OCI-LY3 (cell line): ENCODE results near the gene SAP30L.

Experiments used
- H2AFZ ChIP-seq: fragments of 200-600, 300-600 bp; shearing (Covaris generic); 2 replicates; pipeline ENCODE4 v1.6.0; 2014; ENCODE audit warnings: antibody characterized with exemption, low read depth, low read length
- H3K27ac ChIP-seq: fragments of 200-600, 300-600 bp; sonication (generic); 2 replicates; pipeline ENCODE4 v1.5.1; 2014; ENCODE audit warnings: mild to moderate bottlenecking, low read length, moderate library complexity, mixed read lengths
- H3K27me3 ChIP-seq: fragments of 200-600, 300-600 bp; sonication (generic); 2 replicates; pipeline ENCODE4 v1.6.1; 2014; ENCODE audit warnings: low read depth, low read length, mixed read lengths
- H3K36me3 ChIP-seq: fragments of 200-600, 300-600 bp; sonication (generic); replicated peaks from 2 replicates; pipeline ENCODE3; 2014; ENCODE audit warnings: low read depth, low read length, mixed read lengths
- H3K4me1 ChIP-seq: fragments of 300-600, 200-600 bp; sonication (generic); 2 replicates; pipeline ENCODE4 v1.6.1; 2014; ENCODE audit warnings: low read length, mixed read lengths
- H3K4me2 ChIP-seq: fragments of 200-600, 300-600 bp; sonication (generic); 2 replicates; pipeline ENCODE4 v1.6.1; 2014; ENCODE audit warnings: low read length, mixed read lengths
- H3K4me3 ChIP-seq: fragments of 300-600, 200-600 bp; sonication (generic); 2 replicates; pipeline ENCODE4 v1.5.1; 2014; ENCODE audit warnings: antibody characterized with exemption, mild to moderate bottlenecking, low read length, moderate library complexity
- H3K79me2 ChIP-seq: fragments of 300-600, 200-600 bp; shearing (Covaris generic); 2 replicates; pipeline ENCODE4 v1.6.1; 2014; ENCODE audit warnings: mild to moderate bottlenecking, low read length, mixed read lengths
- H3K9ac ChIP-seq: fragments of 300-600, 200-600 bp; shearing (Covaris generic); 2 replicates; pipeline ENCODE4 v1.6.0; 2014; ENCODE audit warnings: mild to moderate bottlenecking, low read length, moderate library complexity
- H3K9me3 ChIP-seq: fragments of 200-600, 300-600 bp; shearing (Covaris generic); 2 replicates; pipeline ENCODE4 v1.6.1; 2014; ENCODE audit warnings: low read length, mixed read lengths; ENCODE audit not compliant: insufficient read depth
- H4K20me1 ChIP-seq: fragments of 200-600, 300-600 bp; sonication (generic); 2 replicates; pipeline ENCODE4 v1.6.1; 2016; ENCODE audit warnings: low read length, mixed read lengths; ENCODE audit not compliant: insufficient read depth
- CTCF ChIP-seq: fragments of 200-600, 300-600 bp; sonication (generic); IDR thresholded peaks from 2 replicates; pipeline ENCODE4 v1.5.1; 2014; ENCODE audit warnings: antibody characterized with exemption, low read length, low read depth
- EZH2phosphoT487 ChIP-seq: fragments of 200-600 bp; shearing (Covaris generic); IDR thresholded peaks from 2 replicates; pipeline ENCODE4 v1.6.1; 2018; ENCODE audit warnings: antibody characterized with exemption, mixed run types, low read depth

The SAP30L gene, protein sequence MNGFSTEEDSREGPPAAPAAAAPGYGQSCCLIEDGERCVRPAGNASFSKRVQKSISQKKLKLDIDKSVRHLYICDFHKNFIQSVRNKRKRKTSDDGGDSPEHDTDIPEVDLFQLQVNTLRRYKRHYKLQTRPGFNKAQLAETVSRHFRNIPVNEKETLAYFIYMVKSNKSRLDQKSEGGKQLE

GRCh38 chr5:154445422-154446194, at the start of gene SAP30L:
TSS of gene SAP30L (plus strand) at chr5:154445997. CDS start at chr5:154446605, 608 bp downstream.
- peak within 1 kb of the TSS; percentile 39 for H3K27ac ChIP-seq
- no peak for TF ChIP-seq CTCF
- TF ChIP-seq EZH2phosphoT487, result no peak
- no peaks in the 10 kb centered on the region for H3K9me3 ChIP-seq
- no peaks in the 10 kb centered on the region for H3K27me3 ChIP-seq
- H2AFZ ChIP-seq, result peak within 1 kb of the TSS; percentile 79
- peaks cover 36% of the 10 kb centered on the region for H3K79me2 ChIP-seq
- peak within 1 kb of the TSS; percentile 87 for H3K9ac ChIP-seq
- H3K36me3 ChIP-seq, result peaks cover 6% of the 10 kb centered on the region
- peak within 1 kb of the TSS; percentile 95 for H3K4me2 ChIP-seq
- H4K20me1 ChIP-seq, result peaks cover 16% of the 10 kb centered on the region
- H3K4me1 ChIP-seq, result peaks cover 10% of the 10 kb centered on the region; the same call in 1 of the 2 replicates
- H3K4me3 ChIP-seq, result peak within 1 kb of the TSS; percentile 97

DNA sequence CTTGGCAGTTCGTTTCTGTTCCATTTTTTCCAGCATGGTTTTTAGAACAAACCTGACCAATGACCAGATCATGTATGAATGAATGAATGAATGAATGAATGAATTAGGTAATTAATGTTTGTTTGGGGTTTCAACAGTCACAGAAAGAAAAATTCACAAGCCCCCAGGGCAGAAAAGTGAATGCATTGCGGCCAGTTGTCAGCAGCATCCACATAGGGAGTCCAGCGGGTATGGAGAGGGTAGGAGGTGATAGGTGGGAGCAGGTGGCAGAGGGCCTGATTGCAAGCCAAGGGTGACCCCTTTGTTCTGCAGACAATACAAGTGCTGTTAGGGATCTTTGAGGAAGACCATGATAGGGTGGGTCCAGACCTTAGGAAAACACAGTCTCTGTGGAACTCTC, 49.7 kb upstream of the SAP30L start:
- H3K27ac ChIP-seq, result no peak overlapping the region
- no peak overlapping the region for H3K4me3 ChIP-seq
- no peaks in the 10 kb centered on the region for H3K79me2 ChIP-seq
- peak overlapping the region; percentile 30 for H3K4me2 ChIP-seq
- no peak overlapping the region for H3K9ac ChIP-seq
- H3K9me3 ChIP-seq, result no peaks in the 10 kb centered on the region
- TF ChIP-seq EZH2phosphoT487 (no peak), CTCF (no peak)
- no peaks in the 10 kb centered on the region for H3K36me3 ChIP-seq
- no peaks in the 10 kb centered on the region for H3K27me3 ChIP-seq
- no peaks in the 10 kb centered on the region for H4K20me1 ChIP-seq
- no peak overlapping the region for H2AFZ ChIP-seq
- peaks cover 15% of the 10 kb centered on the region for H3K4me1 ChIP-seq

DNA sequence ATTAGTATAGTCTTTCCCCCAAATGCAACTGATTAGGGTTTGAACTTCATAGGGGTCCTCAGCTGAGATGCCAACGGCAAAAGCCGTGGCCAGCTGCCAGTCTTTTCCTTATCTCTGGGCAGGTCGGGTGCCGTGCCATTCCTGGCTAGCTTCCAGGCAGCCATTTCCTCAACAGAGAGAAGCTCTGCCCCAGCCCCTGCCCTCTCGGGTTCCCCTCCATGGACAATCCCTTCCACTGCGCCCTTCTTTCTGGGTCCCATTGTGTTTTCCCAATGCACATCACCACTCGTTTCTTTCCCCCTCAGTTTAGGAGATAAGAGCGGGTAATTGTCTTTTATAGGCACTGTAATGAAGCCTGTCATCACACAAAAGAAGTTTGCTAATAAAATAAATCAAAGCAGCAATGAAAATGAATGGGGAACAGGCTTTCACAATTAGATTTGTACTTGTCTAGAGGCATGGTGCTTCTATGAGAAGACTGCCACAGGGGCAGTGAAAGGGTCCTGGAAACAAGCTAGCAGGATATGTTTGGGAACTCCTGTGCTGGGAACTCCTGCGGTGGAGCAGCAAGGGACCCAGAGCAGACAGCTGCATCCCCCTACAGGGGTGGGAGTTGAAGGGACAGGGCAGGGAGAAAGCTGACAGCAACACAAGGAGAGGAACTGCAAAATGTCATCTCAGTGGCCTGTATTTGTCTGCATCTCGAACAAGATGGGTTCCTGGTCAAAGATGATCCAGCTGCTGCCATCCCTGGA, 48.0 kb upstream of the SAP30L start:
- no peaks in the 10 kb centered on the region for H3K9me3 ChIP-seq
- no peaks in the 10 kb centered on the region for H3K36me3 ChIP-seq
- TF ChIP-seq CTCF (no peak), EZH2phosphoT487 (no peak)
- H3K9ac ChIP-seq, result no peak overlapping the region
- no peak overlapping the region for H3K4me3 ChIP-seq
- peaks cover 15% of the 10 kb centered on the region for H3K4me1 ChIP-seq
- no peaks in the 10 kb centered on the region for H3K27me3 ChIP-seq
- no peak overlapping the region for H2AFZ ChIP-seq
- H3K4me2 ChIP-seq, result no peak overlapping the region
- no peaks in the 10 kb centered on the region for H3K79me2 ChIP-seq
- no peaks in the 10 kb centered on the region for H4K20me1 ChIP-seq
- H3K27ac ChIP-seq, result no peak overlapping the region

GRCh38 chr5:154400678-154401077, 45.1 kb upstream of the SAP30L start:
- H3K36me3 ChIP-seq, result no peaks in the 10 kb centered on the region
- H4K20me1 ChIP-seq, result no peaks in the 10 kb centered on the region
- H3K4me2 ChIP-seq, result no peak overlapping the region
- H3K9me3 ChIP-seq, result no peaks in the 10 kb centered on the region
- TF ChIP-seq EZH2phosphoT487 (no peak), CTCF (no peak)
- no peaks in the 10 kb centered on the region for H3K79me2 ChIP-seq
- no peak overlapping the region for H3K9ac ChIP-seq
- no peaks in the 10 kb centered on the region for H3K27me3 ChIP-seq
- no peak overlapping the region for H3K4me3 ChIP-seq
- no peak overlapping the region for H3K27ac ChIP-seq
- no peak overlapping the region for H2AFZ ChIP-seq
- peaks cover 10% of the 10 kb centered on the region for H3K4me1 ChIP-seq
